Measurements from ENCODE around the gene RANBP9. TPM values are rescaled to one million over a fixed set of nuclear protein-coding genes. Genes with fewer than 3 reads are reported as not detected.

Gene RANBP9
- total RNA-seq (2014; rRNA removed; shearing (Covaris generic); ENCODE audit: low replicate concordance) = 16.4 and 27.6 TPM in 2 replicates

DNA sequence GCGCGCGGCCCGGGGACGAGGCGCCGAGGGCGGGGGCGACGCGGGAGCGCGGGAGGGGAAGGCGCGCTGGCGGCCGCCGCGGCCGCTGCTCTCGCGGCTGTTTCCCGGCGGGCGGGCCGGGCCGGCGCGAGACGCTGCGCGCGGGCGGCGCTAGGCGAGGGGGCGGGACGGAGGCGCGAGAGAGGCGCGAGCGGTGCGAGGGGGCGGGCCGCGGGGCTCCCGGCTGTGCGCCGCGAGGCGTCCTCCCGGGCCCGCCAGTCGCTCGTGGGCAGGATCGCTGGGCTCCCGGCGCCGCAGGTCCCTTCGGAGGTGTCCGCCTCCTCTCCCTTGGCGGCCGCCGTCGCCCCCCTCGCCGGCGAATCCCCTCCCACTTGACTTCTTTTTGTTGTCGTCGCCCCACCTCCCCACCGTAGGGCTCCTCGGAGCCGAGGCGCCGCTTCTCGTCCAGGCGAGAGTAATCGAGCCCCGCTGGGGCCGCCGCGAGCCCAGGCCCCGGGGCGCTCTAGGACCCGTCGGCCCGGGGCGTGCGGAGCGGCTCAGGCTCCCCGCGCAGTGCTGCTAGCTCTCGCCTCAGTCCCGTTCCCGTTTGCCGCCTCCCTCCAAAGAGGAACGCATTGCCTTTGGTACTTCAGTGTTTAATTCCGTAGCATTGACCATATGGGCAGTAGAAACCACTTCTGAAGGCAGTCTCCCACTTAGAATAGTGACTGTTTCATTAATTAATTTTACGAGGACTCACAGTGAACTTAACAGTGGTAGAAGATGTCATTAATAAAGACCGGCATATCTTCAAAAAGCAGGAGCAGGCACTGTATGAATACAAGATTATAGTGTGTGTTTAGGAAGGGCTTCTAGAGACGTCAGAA lies at the start of gene RANBP9:
Gene RANBP9 (minus strand): TSS at position 103 of the 866 bp plus-strand sequence. CDS start 330 bp downstream, outside the sequence.
- in situ Hi-C loops (cut with HindIII; ENCODE audit: low pct_unique_long_range_greater_than_20kb, low sequenced_read_pairs) = no loop called here

DNA sequence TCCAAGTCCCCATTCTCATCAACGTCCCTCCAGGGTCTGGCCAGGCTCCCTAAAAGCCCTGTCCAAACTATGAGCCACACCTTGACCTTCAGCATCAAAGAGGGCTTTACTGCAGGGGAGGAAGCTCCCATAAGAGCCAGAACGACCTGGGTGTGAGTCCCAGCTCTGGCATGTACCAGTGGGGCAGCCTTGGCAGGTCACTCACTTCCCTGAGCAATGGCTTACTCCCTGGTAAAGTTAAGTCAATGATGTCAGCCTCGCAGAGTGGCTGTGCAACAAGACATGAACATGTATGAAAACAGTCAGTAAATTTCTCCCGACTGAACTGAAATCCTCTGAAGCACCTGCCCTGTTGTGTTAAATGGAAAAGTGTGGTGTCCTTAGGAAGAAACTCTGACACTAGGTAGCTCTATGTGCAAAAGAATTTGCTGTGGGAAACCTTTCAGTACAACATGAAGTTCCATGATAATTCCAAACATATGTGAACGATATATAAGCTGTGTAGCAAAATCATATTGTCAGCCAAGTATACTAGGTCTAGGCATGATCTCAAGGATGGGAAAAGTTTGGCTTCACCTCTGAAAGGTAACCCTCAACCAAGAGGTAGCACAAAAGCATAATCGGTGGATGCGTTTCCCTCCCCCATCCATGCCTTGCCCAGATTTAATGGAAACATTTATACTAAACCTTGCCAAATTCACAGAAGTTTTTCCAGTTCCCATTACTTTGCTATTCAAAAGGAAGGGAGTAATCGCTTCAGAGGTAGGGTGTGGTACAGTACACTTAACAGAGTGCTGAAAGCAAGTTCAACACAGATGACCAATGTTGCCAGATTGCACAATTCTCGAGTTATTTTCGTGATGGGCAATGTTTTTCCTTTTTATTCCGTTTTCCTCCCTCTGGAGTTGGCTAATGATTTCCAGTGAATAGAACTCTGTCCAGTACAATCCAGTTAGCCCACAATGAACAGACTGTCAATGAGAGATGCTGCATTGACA lies 49.0 kb upstream of the RANBP9 start:
- in situ Hi-C loops (cut with HindIII; ENCODE audit: low pct_unique_long_range_greater_than_20kb, low sequenced_read_pairs) = no loop called here
- DNase-seq (ENCODE audit: low read depth) = no peak

More for the DNA sequence above, at the start of gene RANBP9:
- DNase-seq (ENCODE audit: low read depth) = peak; percentile 94

GRCh38 chr6:13759025-13759424 lies 47.4 kb upstream of the RANBP9 start:
- in situ Hi-C loops (cut with HindIII; ENCODE audit: low pct_unique_long_range_greater_than_20kb, low sequenced_read_pairs) = no loop called here

GRCh38 chr6:13754644-13755043 lies 43.0 kb upstream of the RANBP9 start:
- in situ Hi-C loops (cut with HindIII; ENCODE audit: low pct_unique_long_range_greater_than_20kb, low sequenced_read_pairs) = no loop called here
- DNase-seq (ENCODE audit: low read depth) = no peak

More at GRCh38 chr6:13759025-13759424, 47.4 kb upstream of the RANBP9 start:
- DNase-seq (ENCODE audit: low read depth) = no peak

GRCh38 chr6:13743736-13744127 lies 32.1 kb upstream of the RANBP9 start:
- no peak for DNase-seq (ENCODE audit: low read depth)
- in situ Hi-C loops (cut with HindIII; ENCODE audit: low pct_unique_long_range_greater_than_20kb, low sequenced_read_pairs) = no loop called here

GRCh38 chr6:13742961-13743735 lies 31.5 kb upstream of the RANBP9 start:
- in situ Hi-C loops (cut with HindIII; ENCODE audit: low pct_unique_long_range_greater_than_20kb, low sequenced_read_pairs) = no loop called here
- no peak for DNase-seq (ENCODE audit: low read depth)

DNA sequence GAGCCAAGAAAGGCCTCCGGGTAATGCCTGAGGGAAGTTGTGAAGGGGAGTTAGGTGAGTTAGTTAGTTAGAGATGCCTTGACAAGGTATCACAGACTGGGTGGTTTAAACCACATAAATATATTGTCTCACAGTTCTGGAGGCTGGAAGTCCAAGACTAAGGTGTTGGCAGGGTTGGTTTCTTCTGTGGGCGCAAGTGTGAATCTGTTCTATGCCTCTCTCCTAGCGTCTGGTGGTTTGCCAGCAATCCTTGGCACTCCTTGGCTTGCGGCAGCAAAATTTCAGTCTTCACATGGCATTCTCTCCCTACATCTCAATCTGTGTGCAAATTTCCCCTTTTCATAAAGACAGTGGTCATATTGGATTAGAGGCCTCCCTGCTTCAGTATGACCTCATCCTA lies 29.7 kb upstream of the RANBP9 start:
- in situ Hi-C loops (cut with HindIII; ENCODE audit: low pct_unique_long_range_greater_than_20kb, low sequenced_read_pairs) = no loop called here
- no peak for DNase-seq (ENCODE audit: low read depth)

GRCh38 chr6:13735031-13735430 lies 23.4 kb upstream of the RANBP9 start:
- no peak for DNase-seq (ENCODE audit: low read depth)
- in situ Hi-C loops (cut with HindIII; ENCODE audit: low pct_unique_long_range_greater_than_20kb, low sequenced_read_pairs) = no loop called here

DNA sequence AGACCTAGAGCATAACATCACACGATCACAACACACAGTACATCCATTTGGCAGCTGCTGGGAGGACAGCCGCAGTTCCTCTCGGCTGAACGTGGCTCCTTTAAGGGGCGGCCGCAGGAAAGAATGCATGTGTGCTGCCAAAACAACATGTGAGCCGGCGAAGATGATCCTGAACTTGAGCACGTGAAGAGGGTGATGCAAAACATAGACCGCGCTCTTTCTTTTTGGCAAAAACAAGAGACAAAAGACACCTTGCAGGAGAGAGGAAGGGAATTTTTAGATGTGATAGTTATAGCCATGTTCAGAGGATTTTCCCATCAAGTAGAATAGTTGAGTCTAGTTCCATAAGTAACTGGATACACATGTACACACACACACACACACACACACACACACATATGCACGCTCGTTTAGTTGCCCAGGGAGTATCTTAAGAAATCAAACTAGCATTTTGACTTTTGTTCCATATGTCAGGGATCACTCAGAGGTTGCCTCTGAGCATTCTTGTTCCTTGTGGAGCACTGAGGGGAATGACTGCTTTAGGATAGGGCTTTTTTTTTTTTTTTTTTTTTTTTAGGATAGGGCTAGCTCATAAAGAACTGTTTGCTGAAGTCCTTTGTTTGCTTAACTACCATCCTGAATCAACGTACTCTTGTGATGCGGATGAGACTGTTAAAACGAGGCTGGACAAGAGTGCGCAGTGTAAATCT lies 21.7 kb upstream of the RANBP9 start:
- DNase-seq (ENCODE audit: low read depth) = no peak
- in situ Hi-C loops (cut with HindIII; ENCODE audit: low pct_unique_long_range_greater_than_20kb, low sequenced_read_pairs) = no loop called here

DNA sequence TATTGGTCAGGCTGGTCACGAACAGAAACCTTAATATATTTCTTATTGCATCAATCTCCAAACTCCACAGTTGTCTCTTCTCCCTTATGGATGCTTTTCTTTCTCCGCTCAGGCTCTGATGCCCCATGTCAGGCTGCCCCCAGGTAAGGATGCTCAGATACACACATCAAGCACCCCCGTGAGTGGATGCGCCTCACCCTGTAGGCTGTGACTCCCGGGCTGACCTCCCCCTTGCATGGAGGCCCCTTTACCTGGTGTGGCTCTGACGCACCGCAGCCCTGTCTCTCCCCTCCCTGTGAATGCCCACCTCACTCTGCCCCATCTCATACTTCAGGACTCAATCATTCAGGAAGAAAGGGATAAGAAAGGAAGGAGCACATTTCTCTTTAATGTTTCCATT lies 19.1 kb upstream of the RANBP9 start:
- in situ Hi-C loops (cut with HindIII; ENCODE audit: low pct_unique_long_range_greater_than_20kb, low sequenced_read_pairs) = no loop called here

GRCh38 chr6:13729891-13730290 lies 18.3 kb upstream of the RANBP9 start:
- in situ Hi-C loops (cut with HindIII; ENCODE audit: low pct_unique_long_range_greater_than_20kb, low sequenced_read_pairs) = no loop called here
- DNase-seq (ENCODE audit: low read depth) = no peak

More for the DNA sequence above, 19.1 kb upstream of the RANBP9 start:
- DNase-seq (ENCODE audit: low read depth) = no peak

DNA sequence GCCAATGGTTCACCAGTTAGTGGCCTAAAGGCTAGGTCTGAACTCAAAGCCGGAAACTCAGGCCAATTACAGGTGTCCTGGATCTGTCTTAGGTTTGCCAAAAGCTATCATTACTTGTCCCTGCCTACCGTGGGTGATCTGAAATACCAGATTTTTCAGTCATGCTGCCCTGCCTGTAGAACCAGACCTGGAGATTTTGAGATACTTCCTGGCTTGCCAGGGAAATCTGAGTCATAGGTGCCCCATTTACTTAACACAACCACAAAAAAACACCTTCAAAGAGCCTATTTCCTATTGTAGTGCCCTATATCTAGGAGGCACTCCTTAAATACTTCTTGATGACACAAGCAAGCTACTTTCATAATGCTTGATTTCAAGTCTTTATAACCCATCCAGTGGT lies 13.9 kb upstream of the RANBP9 start:
- peak; percentile 37 for DNase-seq (ENCODE audit: low read depth)
- in situ Hi-C loops (cut with HindIII; ENCODE audit: low pct_unique_long_range_greater_than_20kb, low sequenced_read_pairs) = no loop called here

DNA sequence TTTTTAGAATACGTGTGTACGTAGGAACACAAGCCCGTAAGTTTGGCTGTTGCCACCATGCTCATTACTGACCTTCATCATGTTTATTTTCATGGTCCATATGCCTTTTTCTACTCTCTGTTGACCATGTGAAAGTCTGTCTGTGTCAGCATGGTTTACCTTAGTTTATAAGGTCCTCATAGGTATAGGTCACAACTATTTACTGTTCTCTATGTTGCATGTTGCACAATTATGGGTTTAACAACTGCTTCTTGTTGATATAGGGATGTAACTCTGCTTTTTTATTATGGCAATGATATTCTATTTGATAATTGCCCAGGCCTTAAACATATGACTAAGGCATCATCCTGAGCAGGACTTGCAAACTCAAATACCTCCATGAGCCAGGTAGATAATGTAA lies 13.4 kb upstream of the RANBP9 start:
- DNase-seq (ENCODE audit: low read depth) = no peak
- in situ Hi-C loops (cut with HindIII; ENCODE audit: low pct_unique_long_range_greater_than_20kb, low sequenced_read_pairs) = no loop called here

- in situ Hi-C loops (cut with HindIII; ENCODE audit: low pct_unique_long_range_greater_than_20kb, low sequenced_read_pairs) = no loop called here
- DNase-seq (ENCODE audit: low read depth) = peak; percentile 71
These were observed 12.5 kb upstream of the RANBP9 start for GRCh38 chr6:13724182-13724581.

DNA sequence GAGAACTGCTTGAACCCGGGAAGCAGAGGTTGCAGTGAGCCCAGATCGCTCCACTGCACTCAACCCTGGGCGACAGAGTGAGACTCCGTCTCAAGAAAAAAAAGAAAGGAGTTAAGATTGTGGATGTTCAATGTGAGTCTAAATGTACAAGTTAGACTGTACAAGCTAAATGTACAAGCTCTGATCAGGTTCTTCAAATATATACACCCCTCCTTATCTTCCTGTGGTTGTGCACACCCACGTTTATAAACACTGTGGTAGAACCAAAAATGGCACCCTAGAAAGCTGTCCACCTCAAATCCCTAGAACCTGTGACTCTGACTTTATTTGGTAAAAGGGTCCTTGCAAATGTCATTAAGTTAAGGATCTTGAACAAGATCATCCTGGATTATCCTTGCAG lies 11.2 kb upstream of the RANBP9 start:
- in situ Hi-C loops (cut with HindIII; ENCODE audit: low pct_unique_long_range_greater_than_20kb, low sequenced_read_pairs) = no loop called here
- no peak for DNase-seq (ENCODE audit: low read depth)

- no peak for DNase-seq (ENCODE audit: low read depth)
- in situ Hi-C loops (cut with HindIII; ENCODE audit: low pct_unique_long_range_greater_than_20kb, low sequenced_read_pairs) = no loop called here
These were observed 6.5 kb upstream of the RANBP9 start for GRCh38 chr6:13718123-13718458.

DNA sequence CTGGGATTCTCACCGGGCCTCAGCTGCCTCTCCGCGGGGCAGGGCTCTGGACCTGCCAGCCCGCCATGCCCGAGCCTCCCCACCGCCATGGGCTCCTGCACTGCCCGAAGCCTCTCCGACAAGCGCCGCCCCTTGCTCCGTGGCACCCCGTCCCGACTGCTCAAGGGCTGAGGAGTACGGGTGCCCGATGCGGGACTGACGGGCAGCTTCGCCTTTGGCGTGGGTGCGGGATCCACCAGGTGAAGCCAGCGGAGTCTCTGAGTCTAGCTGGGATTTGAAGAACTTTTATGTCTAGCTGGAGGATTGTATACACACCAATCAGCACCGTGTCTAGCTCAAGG lies 5.3 kb upstream of the RANBP9 start:
- in situ Hi-C loops (cut with HindIII; ENCODE audit: low pct_unique_long_range_greater_than_20kb, low sequenced_read_pairs) = no loop called here
- DNase-seq (ENCODE audit: low read depth) = no peak
